HPDE6-E6E7 (cell line): Measurements from ENCODE around the gene CLSTN2.

Experiments
- DNase-seq: peaks from one replicate; pipeline ENCODE4 v3.0.0; 2011; ENCODE audit warnings: missing footprints; ENCODE audit errors: extremely low spot score

The CLSTN2 gene

GRCh38 chr3:140052771-140053702 is 118.1 kb downstream of the CLSTN2 start:
- DNase-seq, result no peak

- no peak for DNase-seq
Measured at GRCh38 chr3:140053794-140054193, 118.8 kb downstream of the CLSTN2 start.

- no peak for DNase-seq
Measured at GRCh38 chr3:140055092-140055791, 120.3 kb downstream of the CLSTN2 start.

GRCh38 chr3:140056047-140056446 is 121.1 kb downstream of the CLSTN2 start:
- DNase-seq, result no peak

GRCh38 chr3:140061211-140061610 is 126.2 kb downstream of the CLSTN2 start:
- DNase-seq, result no peak

- no peak for DNase-seq
Measured at GRCh38 chr3:140062461-140062860, 127.5 kb downstream of the CLSTN2 start.

GRCh38 chr3:140067487-140067886 is 132.5 kb downstream of the CLSTN2 start:
- no peak for DNase-seq

GRCh38 chr3:140068494-140069017 is 133.6 kb downstream of the CLSTN2 start:
- no peak for DNase-seq

GRCh38 chr3:140073278-140074045 is 138.5 kb downstream of the CLSTN2 start:
- DNase-seq, result no peak

- DNase-seq, result no peak
Measured at GRCh38 chr3:140076552-140076951, 141.6 kb downstream of the CLSTN2 start.

- DNase-seq, result no peak
Measured at GRCh38 chr3:140077406-140077805, 142.4 kb downstream of the CLSTN2 start.

GRCh38 chr3:140078343-140078742 is 143.4 kb downstream of the CLSTN2 start:
- no peak for DNase-seq

GRCh38 chr3:140078940-140079339 is 144.0 kb downstream of the CLSTN2 start:
- no peak for DNase-seq

GRCh38 chr3:140081887-140082286 is 146.9 kb downstream of the CLSTN2 start:
- DNase-seq, result no peak

- DNase-seq, result no peak
Measured at GRCh38 chr3:140085001-140085400, 150.0 kb downstream of the CLSTN2 start.

GRCh38 chr3:140086642-140087041 is 151.7 kb downstream of the CLSTN2 start:
- DNase-seq, result no peak

GRCh38 chr3:140088058-140088457 is 153.1 kb downstream of the CLSTN2 start:
- no peak for DNase-seq

- no peak for DNase-seq
Measured at GRCh38 chr3:140088513-140088912, 153.5 kb downstream of the CLSTN2 start.

GRCh38 chr3:140089403-140090072 is 154.6 kb downstream of the CLSTN2 start:
- DNase-seq, result no peak

GRCh38 chr3:140091143-140091542 is 156.2 kb downstream of the CLSTN2 start:
- no peak for DNase-seq

GRCh38 chr3:140092848-140093536 is 158.0 kb downstream of the CLSTN2 start:
- no peak for DNase-seq
